A673 (cell line): ENCODE measurements around the gene ARID3A. TPM values are rescaled to one million over a fixed set of nuclear protein-coding genes. Genes with fewer than 3 reads are reported as not detected.

ENCODE experiments used
- BruUV-seq: library from RNA; stranded (reverse); fragments of 400-500 nt; replicated peaks from 2 replicates; lab custom pipeline; 2021; lab: Mats Ljungman, UMichigan
- CTCF ChIA-PET: fragments of 300-600 bp; sonication (Branson Sonifier 250); formaldehyde crosslinking; loops from one replicate; lab custom pipeline; 2022; ENCODE audit warnings: antibody characterized with exemption; lab: Charles Lee
- POLR2A ChIA-PET: fragments of 300-600 bp; sonication (Branson Sonifier 250); formaldehyde crosslinking; loops from one replicate; lab custom pipeline; 2022; ENCODE audit warnings: antibody characterized with exemption; ENCODE audit not compliant: low non-redundant PET; lab: Charles Lee
- DNase-seq: peaks from one replicate; pipeline ENCODE4 v3.0.0-alpha.2; 2015; ENCODE audit warnings: low spot score
- H3K27ac ChIP-seq: fragments of 200-600 bp; sonication (generic); 2 replicates; pipeline ENCODE4 v1.5.1; 2016; ENCODE audit warnings: mixed run types, low read depth, mild to moderate bottlenecking, mixed read lengths, antibody characterized with exemption, low read length; ENCODE audit not compliant: poor library complexity, severe bottlenecking
- H3K27me3 ChIP-seq: fragments of 200-600 bp; sonication (generic); replicated peaks from 2 replicates; pipeline ENCODE4 v1.6.1; 2017; ENCODE audit warnings: mixed run types, low read depth, mild to moderate bottlenecking, mixed read lengths, antibody characterized with exemption, low read length; ENCODE audit not compliant: insufficient read depth, poor library complexity
- H3K36me3 ChIP-seq: fragments of 200-600 bp; sonication (generic); 2 replicates; pipeline ENCODE4 v1.6.1; 2016; ENCODE audit warnings: mixed run types, mild to moderate bottlenecking, mixed read lengths, antibody characterized with exemption, low read length; ENCODE audit not compliant: insufficient read depth, poor library complexity, severe bottlenecking
- H3K4me1 ChIP-seq: fragments of 200-600 bp; sonication (generic); 2 replicates; pipeline ENCODE4 v1.6.1; 2017; ENCODE audit warnings: mixed run types, mild to moderate bottlenecking, mixed read lengths, antibody characterized with exemption, low read length; ENCODE audit not compliant: insufficient read depth, poor library complexity, severe bottlenecking
- H3K4me3 ChIP-seq: fragments of 200-600 bp; sonication (generic); 2 replicates; pipeline ENCODE4 v1.5.1; 2016; ENCODE audit warnings: low read depth, mixed run types, mild to moderate bottlenecking, mixed read lengths, low read length; ENCODE audit not compliant: poor library complexity, severe bottlenecking
- H3K9me3 ChIP-seq: fragments of 200-600 bp; sonication (generic); 2 replicates; pipeline ENCODE4 v1.6.1; 2016; ENCODE audit warnings: mixed run types, low read depth, mild to moderate bottlenecking, mixed read lengths, antibody characterized with exemption, low read length; ENCODE audit not compliant: poor library complexity, severe bottlenecking
- EZH2 ChIP-seq: fragments of 200-600 bp; sonication (generic); IDR thresholded peaks from 2 replicates; pipeline ENCODE4 v1.6.1; 2017; ENCODE audit warnings: borderline replicate concordance, low read depth, mild to moderate bottlenecking, mixed read lengths, antibody characterized with exemption, low read length; ENCODE audit not compliant: poor library complexity, severe bottlenecking
- intact Hi-C: fragments of 100-400 bp; cut with micrococcal nuclease; formaldehyde crosslinking; loops from one replicate; pipeline ENCODE4 v1.10.0; 2022; ENCODE audit not compliant: unreplicated experiment
- total RNA-seq: library from RNA; stranded (reverse); gene quantifications from 2 replicates; pipeline ENCODE4 v1.2.3, GENCODE V29; 2021
- TF ChIP-seq, protein P1 (sequence below): fragments of 300-800, 200-600 bp; sonication (generic); conservative IDR thresholded peaks from 2 replicates; pipeline ENCODE4 v1.5.1; 2017; ENCODE audit warnings: low read depth, mild to moderate bottlenecking, antibody characterized with exemption, low read length, moderate library complexity, mixed read lengths

The ARID3A gene
- total RNA-seq, 1 experiment from 2014 or later = 19.6 TPM

DNA sequence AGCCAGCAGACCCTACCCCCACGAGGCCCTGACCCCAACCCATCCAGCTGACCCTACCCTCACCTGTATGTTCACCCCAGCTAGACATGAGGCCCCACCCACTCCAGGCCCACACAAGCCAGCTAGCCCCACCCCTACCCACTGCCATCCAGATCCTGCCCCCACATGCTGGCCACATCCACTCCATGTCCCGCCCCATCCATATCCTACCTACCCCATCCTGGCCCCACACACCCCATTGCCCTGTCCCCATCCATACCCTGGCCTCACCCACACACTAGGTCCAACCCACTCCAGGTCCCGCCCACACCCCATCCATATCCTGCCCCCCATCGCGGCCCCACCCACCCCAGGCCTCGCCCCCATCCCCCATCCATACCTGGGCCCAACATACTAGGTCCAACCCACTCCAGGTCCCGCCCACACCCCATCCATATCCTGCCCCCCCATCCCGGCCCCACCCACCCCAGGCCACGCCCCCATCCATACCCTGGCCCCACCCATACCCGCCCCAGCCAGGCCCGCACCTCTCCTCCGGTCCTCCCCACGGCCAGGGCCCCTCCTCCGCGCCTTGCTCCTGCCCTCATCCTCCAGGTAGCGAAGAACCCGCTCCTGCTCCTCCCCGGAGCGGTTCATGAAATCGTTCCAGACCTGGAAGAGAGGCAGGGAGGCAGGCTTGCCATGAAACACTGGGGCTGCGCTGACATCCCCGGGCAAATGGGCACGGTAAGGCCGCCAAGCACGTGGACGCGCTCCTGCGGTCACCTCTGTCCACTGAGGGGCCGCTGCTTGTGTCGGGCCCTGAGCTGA is 25.3 kb upstream of the ARID3A start:
- Histone ChIP-seq H3K36me3 (peaks cover 4% of the 10 kb centered on the region), H3K27me3 (no peaks in the 10 kb centered on the region), H3K4me3 (no peak overlapping the region), H3K4me1 (peaks cover 8% of the 10 kb centered on the region), H3K27ac (no peak overlapping the region), H3K9me3 (no peaks in the 10 kb centered on the region)
- intact Hi-C loops = no loop called here
- ChIA-PET POLR2A (no interaction called here), CTCF (interaction anchor here (0.6 kb wide), 1 partner anchor 107 kb away, joined by 3 read pairs; no protein-coding TSS in a partner anchor)
- BruUV-seq = no TSS peak
- TF ChIP-seq EZH2 = no peak
- TF ChIP-seq, protein P1, sequence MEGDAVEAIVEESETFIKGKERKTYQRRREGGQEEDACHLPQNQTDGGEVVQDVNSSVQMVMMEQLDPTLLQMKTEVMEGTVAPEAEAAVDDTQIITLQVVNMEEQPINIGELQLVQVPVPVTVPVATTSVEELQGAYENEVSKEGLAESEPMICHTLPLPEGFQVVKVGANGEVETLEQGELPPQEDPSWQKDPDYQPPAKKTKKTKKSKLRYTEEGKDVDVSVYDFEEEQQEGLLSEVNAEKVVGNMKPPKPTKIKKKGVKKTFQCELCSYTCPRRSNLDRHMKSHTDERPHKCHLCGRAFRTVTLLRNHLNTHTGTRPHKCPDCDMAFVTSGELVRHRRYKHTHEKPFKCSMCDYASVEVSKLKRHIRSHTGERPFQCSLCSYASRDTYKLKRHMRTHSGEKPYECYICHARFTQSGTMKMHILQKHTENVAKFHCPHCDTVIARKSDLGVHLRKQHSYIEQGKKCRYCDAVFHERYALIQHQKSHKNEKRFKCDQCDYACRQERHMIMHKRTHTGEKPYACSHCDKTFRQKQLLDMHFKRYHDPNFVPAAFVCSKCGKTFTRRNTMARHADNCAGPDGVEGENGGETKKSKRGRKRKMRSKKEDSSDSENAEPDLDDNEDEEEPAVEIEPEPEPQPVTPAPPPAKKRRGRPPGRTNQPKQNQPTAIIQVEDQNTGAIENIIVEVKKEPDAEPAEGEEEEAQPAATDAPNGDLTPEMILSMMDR = no peak
- peak; percentile 44 for DNase-seq

DNA sequence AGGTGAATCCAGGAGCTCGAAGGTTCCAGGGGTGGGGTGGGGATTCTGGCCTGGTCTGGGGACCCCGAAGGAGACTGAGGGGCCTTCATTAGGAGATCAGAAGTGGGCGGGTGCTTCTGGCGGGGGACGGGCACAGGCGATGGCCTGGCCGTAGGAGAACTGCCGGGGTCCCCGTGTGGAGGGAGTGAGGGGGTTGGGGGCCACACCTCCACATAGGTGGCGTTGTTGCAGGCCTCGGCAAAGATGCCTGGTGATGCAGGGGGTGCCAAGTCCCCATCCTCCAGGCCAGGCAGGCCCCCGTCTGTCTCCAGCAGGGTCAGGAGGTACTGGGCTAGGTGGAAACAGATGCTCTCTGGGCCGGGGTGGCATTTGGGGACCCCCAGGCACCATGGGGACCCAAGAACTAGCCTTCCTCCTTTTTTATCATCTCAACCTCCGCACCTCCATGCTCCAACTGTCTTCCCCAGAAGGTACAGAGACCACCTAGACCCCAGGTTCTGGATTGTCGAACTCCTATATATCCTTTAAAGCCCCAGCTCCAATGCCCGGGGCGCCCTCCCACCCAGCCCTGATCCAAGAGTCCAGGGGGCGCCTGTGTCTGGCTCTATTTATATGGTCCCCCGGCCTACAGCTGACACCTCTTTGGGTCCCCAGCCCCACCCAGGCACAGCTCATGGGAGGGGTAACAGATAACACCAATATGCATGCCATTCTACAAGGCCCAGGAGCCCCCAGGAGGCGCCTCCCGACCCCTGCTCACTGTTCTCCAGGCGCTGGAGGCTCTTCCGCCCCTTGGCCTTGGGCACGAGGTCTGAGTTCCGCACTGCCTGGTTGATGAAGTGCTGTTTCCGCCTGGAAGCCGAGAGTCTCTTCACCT is 24.4 kb upstream of the ARID3A start:
- H3K27ac ChIP-seq = no peak overlapping the region
- no peaks in the 10 kb centered on the region for H3K27me3 ChIP-seq
- peaks cover 8% of the 10 kb centered on the region for H3K4me1 ChIP-seq
- TF ChIP-seq, protein P1 = no peak
- no peak for TF ChIP-seq EZH2
- H3K4me3 ChIP-seq = no peak overlapping the region
- no TSS peak for BruUV-seq
- intact Hi-C loops = no loop called here
- no peaks in the 10 kb centered on the region for H3K9me3 ChIP-seq
- peaks cover 4% of the 10 kb centered on the region for H3K36me3 ChIP-seq
- POLR2A ChIA-PET = interaction anchor here (0.6 kb wide), 1 partner anchor 368 kb away, joined by 14 read pairs; no protein-coding TSS in a partner anchor
- no peak for DNase-seq
- CTCF ChIA-PET = interaction anchor here (0.6 kb wide), 1 partner anchor 106 kb away, joined by 3 read pairs; no protein-coding TSS in a partner anchor

DNA sequence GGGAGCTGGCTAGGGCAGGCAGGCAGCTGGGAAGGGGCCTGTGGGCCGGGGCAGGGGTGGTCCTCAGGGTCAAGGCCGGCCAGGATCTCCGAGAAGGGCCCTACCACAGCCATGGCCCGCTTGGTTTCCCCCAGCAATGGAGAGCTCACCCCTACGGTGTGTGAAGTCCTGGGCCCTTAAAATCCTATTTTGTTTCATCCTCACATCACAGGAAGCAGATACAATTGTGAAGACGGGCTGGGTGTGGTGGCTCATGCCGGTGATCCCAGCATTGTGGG is 23.8 kb upstream of the ARID3A start:
- no TSS peak for BruUV-seq
- TF ChIP-seq, protein P1 = no peak
- no peak for TF ChIP-seq EZH2
- Histone ChIP-seq H3K9me3 (no peaks in the 10 kb centered on the region), H3K36me3 (peaks cover 4% of the 10 kb centered on the region), H3K4me1 (peaks cover 8% of the 10 kb centered on the region), H3K4me3 (no peak overlapping the region), H3K27me3 (no peaks in the 10 kb centered on the region), H3K27ac (no peak overlapping the region)
- DNase-seq = no peak
- ChIA-PET CTCF (no interaction called here), POLR2A (no interaction called here)
- intact Hi-C loops = no loop called here
